Endometrium (tissue), 2 donors: ENCODE measurements around the gene SPAG6.

Source experiments
- FAIRE-seq: peaks from 2 replicates; lab custom pipeline; 2012; peaks lifted over from hg19 to GRCh38; lab: Jason Lieb, UNC
- donor health status: control.
- donor health status: control.

SPAG6 gene

DNA sequence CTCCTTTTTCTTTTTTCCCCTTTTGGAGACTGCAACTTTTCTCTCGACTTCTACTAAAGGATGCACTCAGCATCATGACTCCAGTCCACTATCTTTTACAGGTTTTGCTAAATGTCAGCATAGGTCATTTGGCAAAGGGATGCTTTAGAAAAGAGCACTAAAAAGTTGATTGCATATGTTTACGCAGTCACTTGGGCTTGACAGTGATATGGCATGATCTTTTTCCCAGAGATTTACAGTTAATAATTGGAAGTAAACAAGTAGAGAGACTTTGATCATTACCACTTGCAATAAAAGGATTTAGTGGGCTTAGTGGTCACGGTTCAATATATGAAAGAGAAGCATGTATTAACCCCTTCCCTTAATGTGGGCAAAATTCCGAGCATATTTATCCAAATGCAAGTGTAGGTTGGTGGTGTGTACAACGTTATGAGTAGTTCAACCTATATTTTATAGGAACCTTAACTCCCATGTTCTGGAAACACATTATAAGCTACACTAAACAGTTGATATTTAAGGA lies 22.6 kb upstream of the SPAG6 start:
- FAIRE-seq: no peak

DNA sequence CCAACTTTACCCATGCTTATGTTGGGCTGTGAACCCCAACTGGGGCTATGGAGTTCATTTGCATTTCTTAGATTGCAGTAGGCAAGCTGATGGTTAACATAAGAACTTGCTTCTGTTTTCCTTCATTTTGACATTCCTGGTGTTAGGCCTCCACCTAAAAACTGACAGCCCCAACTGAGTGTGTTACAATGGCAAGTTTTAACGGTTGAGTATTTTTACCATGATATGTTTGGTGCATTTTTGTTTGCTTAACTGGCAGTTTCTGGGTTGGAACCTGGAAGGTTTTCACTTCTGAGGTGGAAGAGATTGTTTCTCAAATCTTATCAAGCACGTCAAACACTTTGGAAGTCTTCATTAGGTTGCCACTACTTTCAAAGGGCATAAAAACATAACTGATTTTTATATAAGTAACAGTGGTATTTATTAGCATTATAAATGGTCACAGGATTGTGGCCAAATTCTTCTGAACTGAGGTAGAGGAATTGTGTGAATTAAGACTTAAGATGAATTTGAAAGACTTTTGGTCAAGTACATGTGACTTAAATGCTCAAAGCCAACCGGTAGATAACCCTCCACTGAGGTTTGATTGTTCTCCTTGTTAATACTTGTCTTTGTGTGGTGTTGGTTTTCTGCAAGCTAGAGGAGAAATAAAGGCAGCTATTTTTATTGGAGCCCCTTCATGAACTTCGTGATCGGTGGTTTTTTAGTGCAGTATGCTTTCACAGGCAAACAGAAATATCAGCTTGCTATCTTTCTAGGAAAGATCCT lies 21.6 kb upstream of the SPAG6 start:
- FAIRE-seq: no peak

DNA sequence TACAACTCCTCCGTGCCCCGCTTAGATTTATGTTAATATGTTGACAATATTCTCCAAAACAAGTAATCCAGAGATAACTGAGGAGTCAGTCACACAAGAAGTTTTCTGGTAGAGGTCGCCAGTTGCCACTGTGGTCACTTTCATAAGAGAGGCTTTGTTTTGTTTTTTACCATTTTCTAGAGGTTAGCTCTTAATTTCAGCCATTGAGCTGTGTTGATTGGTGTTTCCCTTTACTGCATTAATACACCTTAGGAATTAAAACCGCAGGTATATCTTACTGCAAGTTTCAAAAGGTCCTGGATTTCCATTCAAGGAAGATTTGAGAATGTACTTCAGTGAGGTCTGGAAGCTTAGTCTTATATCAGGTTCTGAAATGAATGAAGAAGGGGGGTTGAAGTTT lies 20.9 kb upstream of the SPAG6 start:
- FAIRE-seq: no peak

DNA sequence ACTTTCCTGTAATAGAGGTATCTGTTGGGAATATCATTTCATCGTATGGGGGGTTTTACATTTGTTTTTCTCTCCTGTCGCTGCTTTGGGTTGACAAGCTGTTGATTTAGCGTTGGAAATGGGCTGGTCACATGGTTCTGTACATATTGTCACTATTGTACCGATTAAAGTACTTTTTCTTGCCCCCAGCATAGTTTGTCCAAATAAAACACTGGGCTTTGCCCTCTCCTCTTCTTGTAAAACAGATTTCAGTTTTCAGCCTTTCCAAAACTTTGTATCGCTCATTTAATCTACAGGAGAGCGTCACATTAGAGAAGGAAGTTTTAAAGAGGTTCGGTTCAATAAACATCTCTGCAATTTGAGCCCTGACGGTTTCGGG lies 20.4 kb upstream of the SPAG6 start:
- no peak for FAIRE-seq

DNA sequence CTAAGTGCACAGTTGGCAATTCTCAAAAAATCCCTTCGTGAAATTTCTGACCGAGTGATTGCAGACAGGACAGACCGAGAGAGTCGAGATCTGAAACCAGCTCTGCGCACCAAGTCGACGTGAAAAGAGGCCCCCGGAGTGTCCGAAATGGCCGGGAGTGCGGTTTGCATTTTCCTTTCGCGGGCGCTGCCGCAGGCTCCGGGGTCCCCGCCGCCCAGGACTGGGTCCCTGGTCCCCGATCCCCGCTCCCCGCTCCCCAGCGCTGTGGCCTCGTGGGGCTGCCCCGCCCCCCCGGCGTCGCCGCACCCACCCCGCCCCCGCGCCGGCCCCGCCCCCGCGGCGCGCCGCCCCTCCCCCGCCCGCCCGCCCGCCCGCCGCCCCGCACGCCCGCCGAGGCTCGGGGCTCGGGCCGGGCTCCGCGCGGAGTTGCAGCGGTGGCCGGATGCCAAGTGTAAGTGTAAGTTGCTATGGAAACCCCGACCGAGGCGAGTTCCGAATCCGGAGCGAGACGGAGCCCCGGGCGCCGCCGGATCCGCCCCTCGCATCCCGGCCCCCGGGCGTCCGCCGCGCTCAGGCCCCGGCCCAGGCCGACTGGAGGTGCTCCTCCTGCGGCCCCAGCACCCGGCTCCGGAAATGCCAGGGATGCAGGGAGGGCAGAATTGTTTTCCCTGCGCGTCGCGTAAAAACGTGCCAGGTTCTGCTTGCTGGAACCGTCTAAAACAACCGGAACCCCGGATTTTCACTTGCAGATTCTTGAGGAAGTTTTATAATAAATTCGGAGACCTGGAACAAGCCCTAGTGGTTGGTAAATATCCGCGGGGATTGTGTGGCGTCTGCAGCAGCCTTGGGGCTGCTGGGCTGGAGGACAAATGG lies 19.8 kb upstream of the SPAG6 start:
- FAIRE-seq: no peak

DNA sequence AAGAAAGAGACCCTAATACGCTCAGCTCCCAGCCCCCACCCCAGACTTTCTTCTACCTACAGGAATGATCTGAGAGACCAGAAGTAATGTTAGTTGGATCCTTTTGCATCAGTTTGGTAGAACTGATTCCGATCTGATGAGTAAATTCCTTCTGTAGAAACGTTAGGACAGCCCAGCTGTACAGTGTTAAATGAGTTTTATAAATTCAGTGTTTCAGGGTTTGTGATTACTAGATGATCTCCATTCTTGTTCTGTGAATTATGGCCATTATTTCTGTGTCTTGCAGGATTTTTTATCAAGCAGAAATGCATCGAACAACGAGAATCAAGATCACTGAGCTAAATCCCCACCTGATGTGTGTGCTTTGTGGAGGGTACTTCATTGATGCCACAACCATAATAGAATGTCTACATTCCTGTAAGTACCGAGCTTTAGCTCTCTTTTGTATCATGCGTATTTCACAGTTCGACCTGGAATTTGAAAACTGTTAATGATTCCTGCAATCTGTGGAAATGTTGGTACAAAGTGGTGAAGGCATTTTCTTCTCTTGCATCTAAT lies 19.1 kb upstream of the SPAG6 start:
- FAIRE-seq: no peak

DNA sequence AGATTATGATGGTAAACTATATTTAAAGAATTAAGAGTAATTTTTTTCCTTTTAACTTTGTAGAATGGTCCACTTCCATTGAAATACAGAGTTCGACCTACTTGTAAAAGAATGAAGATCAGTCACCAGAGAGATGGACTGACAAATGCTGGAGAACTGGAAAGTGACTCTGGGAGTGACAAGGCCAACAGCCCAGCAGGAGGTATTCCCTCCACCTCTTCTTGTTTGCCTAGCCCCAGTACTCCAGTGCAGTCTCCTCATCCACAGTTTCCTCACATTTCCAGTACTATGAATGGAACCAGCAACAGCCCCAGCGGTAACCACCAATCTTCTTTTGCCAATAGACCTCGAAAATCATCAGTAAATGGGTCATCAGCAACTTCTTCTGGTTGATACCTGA lies 16.1 kb upstream of the SPAG6 start:
- FAIRE-seq: no peak

DNA sequence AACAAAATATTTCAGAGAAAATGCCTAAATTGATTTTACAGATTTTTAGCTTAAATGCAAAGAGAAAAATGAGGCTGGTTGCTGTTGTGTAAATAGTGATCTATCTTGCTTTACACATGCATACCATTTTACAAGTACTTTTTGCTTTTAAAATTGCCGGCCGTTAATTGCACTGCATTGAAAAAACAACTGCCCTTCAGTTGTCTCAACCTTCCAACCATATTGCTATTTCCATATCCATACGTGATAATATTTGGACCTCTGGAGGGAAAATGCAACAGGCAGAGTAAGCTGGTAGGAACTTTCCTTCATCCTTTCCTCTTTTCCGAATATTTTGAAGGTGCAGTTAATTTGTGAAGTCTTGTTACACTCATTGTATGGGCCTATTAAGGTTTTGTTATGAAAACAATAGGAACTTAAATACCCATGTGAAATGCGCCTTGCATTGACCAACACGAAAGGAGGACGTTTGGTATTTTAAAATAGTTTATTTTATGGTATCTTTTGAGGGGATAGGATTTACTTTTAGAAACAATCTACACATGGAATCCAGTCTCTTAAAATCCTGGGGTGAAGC lies 13.1 kb upstream of the SPAG6 start:
- no peak for FAIRE-seq

DNA sequence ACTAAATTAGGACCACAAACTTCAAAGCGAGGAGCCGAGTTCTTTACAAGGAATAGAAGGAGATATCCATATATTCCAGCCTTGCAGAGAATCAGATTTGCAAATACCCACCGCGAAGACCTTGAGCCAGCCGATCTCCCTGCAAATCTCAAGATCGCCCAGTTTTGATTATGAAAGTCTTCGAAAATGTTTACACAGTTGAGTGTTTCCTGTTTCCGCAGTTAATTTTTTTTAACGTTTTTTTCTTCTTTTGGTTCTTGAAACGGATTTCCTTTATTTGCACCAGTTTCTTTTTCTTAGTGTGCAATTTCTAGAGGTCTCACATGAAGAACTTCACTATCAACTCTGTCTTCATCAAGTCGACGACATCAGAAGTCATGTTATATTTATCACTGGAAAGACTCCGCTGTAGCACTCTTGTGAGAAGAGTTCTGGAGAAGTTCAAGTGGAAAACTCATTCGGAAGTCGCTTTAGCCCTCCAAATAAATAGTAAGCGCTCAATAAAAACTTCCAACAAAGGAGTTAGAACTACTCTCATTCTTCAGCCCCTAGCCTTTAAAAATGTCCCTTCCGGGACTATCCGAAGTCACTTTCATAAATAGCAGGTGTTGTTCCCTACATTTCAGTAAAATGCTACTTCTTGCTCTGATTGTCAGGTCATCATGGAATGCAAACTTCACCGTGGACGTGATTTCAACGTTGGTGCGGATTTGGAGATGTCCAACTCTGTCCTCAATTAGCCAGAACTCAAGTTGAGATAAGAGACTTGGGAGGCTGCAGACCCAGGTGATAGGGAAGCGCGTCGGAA lies 11.9 kb upstream of the SPAG6 start:
- FAIRE-seq: no peak

DNA sequence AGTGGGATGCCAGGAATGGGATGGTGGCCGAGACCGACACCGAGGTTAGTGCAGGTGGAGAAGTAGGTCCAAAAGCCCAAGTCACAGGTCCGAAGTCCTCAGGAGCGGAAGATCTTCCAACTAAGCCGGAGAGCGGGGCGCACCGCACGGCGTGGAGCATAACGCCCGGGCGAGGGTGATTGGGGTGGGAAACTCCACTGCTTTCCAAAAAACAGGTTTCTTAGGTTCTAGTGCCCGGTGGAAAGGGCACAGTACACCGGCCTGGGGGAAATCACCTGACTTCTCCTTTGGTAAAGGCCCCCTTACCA lies 11.4 kb upstream of the SPAG6 start:
- FAIRE-seq: no peak

DNA sequence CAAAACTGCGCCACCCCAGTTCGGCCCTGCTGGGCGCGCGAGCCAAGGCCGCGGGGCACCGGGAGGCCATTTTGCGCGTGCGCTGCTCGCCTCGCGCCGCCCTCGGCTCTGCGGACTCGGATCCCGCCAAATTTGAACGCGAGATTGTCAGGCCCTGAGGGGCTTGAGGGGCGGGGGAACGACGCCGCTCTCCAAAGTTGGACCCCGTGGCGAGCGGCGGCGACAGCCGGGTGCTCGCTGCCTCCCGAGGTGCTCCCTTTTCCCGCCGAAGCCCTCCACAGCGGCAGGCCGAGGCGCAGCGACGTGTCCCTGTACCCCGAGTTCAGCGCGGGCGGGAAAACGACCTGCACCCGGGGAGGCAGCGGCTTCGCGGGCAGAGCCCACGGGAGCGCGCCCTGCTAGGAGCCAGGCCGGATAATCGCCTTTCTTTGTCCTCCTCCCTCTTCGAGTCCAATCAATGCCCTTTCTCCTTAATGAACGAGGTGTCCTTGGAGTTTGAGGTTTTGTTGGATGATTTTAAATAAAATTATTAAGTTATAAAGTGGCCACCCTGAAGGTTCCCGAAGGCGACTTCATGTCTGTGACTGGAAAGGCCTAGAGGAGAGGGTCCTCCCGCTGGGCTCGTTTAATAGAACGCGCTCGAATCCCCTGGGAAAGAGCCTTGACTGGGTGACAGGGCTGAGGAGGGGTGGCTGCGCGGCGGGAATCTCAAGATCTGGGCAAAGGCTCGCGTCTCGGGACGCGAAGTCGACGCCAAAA lies 10.7 kb upstream of the SPAG6 start:
- no peak for FAIRE-seq

DNA sequence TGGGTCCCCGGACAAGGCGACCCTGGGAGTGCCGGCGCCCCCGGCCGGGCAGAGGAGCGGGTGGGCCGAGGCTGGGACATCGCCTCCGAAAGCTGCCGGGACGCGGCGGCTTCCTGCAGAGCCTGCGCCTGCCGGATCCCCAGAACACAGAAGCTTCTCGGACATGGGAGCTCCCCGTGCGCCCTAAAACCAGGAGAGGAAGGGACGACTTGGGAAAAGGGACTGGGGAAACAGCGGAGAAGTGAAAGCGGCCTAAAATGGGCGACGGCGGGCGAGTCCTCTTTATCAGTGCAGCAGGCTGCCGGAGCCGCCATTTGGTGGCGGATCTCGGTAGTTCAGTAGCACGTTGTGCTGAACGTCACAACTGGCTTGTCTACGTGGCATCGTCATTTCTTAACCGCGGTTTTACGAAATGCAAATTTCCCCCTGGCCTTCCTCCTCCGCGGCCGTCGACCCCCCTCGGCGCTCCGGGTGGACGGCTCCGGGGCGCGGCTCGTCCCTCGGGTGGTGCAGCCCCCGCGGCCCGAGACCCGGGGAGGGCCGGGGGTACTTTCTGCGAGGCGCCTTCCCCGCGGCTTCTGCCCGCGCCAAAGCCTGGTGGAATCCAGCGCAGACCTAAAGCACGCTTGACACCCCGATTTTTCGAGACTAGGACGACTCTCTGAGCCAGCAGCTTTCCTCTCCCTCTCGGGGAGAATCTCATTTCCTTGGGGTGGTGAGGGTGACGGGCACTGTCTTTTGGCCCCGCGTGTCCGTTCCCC lies 9.9 kb upstream of the SPAG6 start:
- no peak for FAIRE-seq

DNA sequence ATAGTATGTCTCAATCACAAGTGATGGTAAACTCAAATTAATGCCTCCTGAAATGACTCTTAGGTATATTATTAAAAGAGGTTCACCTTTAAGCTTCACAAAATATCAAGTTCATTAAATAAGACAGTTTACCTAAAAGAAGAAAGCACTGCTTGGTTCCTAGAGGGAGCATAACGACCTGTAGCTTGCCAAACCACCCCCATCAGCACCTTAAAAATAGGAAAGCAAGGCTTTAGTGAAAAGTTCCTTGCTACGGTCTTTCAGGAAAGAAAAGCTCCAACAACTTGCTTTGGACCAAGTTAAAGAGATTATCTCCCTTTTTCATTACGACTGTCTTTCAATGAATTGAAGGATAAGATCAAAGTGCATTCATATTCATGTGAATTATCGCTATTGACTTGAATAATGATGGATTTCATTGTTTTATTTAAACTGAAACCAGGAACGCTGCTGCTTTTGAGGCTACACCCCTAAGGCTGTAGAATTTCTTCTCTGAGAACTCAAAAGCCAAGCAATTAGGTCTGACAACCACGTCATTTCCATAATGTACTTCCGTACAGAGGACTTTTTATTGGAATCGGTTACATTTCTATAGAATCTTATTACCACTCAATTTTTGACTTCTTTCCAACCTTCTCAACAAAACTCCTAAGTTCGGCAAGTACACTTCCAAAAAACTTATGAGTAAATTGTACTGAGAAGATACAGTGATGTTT lies 7.0 kb upstream of the SPAG6 start:
- FAIRE-seq: no peak

DNA sequence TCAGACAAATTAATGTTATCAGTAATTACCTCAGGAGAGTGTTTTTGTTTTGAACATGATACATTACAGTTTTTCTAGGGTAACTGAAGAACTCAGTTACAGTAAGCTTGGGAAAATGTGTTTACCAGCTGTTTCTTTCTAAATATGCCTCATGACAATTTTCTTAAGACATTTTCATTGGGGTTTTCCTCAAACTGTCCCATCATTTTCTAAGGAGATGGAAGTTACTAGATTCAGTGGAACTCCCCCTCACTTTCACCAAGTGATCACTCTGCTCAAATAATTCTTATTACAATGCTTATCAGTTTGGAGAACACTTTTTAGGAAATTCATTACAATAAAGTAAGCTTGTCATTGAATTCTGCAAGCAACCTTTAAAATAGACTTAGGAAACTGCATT lies 6.4 kb upstream of the SPAG6 start:
- FAIRE-seq: no peak

DNA sequence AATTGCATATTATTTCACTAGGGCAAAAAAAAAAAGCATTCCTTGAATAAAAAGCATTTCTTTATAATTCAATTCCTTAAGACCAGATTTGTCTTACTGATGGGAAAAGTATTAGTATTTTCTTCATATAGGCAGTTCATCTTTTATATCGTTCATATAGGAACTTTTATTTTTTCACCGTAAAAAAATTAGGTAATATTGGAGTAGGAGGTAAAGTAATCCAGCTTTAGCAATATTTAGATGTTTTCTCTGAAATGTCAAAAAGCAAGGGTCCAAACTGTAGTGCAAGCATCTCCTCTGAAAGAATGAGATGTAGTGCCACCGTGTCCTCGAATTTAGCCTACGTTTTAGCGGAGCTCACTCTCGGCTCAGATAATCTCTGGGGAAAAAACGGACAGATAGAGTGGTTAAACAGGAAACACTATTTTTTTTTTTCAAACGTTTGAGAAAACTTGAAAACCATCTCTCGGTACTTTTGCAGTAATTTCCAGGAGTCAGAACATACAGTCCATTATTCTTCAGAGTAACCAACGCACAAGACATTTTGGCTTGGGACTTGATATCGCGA lies 5.5 kb upstream of the SPAG6 start:
- FAIRE-seq: peak; percentile 78

DNA sequence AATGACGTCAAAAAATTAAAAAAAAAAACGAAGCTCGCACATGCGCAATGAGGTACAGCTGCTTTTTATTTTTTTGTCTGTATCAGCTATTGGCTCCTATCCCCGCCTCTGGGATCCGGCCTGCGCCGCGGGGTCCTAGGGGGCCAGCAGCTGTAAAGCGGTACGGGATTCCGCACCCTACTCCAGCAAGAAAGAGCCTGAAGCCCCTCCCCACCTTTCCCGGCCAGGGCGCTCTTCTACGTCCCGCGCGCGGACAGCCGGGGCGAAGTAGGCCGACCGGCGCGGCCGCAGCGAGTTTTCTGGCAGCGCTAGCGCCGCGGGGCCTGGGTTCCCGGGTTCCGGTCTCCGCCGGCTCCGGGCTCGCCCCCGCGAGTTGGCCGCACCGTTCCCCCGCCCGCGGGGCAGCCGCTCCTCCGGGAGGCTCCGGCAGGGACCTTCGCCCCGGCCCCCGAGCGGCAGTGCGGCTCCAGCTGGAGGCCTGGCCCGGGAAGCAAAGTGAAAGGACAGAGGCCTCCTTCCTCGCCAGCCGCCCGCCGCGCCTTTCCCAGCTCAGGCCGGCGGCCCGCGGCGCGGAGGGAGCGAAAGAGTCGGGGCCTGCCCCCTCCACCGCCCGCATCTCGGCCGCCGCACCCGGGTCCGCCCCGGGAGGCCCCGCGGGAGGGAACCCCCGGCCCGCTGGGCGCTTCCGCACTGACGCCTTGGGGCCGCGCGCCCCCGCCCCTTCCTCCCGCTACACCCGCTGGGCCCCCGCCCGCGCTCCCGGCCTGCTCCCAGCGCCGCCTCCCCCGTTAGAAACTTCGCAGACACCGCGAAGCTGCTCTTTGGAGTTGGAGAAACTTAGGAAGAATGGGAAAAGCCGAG lies 4.7 kb upstream of the SPAG6 start:
- no peak for FAIRE-seq

DNA sequence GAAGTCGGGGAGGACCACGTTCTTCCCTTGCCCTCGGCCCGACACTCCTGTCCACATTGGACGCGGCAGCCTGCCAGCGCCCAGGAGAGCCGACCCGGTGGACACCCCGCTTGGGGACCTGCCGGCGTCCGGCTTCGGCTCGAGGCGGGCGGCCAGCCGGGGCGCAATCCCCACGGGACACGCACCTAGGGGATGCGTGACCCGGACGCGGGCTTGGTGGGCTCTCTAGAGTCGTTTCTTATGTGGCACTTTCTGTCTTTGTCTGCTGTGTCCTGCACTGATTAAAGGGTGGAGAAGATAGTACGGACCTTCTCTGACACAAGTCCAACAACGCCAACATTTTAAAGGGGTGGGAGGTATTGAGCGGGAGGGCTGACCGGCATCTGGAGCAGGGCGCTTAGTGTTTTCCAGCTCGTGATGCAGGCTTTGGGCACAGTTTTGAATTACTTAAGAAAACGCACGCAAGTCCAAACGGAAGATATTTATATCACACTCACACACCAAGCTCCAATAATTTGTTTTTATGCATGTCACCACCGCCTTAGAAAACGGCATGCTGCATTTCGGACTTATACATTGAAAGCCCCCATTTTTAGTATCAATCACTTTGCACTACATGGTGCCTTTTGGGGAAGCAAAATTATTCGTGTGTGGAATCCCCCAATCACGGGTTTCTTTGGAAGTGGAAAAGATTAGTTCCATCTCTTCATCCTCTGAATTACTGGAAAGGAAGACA lies 3.9 kb upstream of the SPAG6 start:
- no peak for FAIRE-seq

DNA sequence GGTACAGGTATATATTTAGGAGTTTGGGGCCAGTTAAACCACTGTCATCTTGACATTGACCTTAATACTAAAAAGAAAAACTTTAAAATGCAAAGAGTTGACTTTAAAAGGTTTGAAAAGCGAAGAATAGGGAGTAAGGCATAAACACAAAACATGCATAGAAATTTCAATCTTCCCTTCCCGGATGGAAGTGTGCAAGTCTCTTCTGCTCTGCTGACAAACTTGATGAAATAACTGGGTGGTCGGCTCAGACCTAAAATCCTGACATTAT lies 3.4 kb upstream of the SPAG6 start:
- FAIRE-seq: no peak
